Suprapubic skin (tissue), 4 donors: ENCODE results near the gene ERBB4.

Experiments
- CTCF ChIP-seq, 2 donors: fragments of 200-600 bp in 1 of 2; fragments of 450-650 bp in 1 of 2; sonication (generic) in 1 of 2; IDR thresholded peaks; one replicate each; pipeline ENCODE4 v1.5.1; 2016 to 2019; ENCODE audit warnings: antibody characterized with exemption in 2 of 2, mild to moderate bottlenecking in 1 of 2, moderate library complexity in 1 of 2
- EP300 ChIP-seq: sonication (generic); formaldehyde crosslinking; IDR thresholded peaks from one replicate; pipeline ENCODE4 v1.6.1; 2017; ENCODE audit warnings: antibody characterized with exemption
- POLR2A ChIP-seq, 2 donors: fragments of 450-650 bp; IDR thresholded peaks; one replicate each; pipeline ENCODE4 v1.6.1; 2017; ENCODE audit warnings: antibody characterized with exemption in 2 of 2, mild to moderate bottlenecking in 2 of 2, moderate library complexity in 2 of 2
- POLR2AphosphoS5 ChIP-seq, 3 donors: sonication (generic); formaldehyde crosslinking; IDR thresholded peaks; one replicate each; pipeline ENCODE4 v1.6.1; 2017; ENCODE audit warnings: antibody characterized with exemption in 3 of 3

DNA sequence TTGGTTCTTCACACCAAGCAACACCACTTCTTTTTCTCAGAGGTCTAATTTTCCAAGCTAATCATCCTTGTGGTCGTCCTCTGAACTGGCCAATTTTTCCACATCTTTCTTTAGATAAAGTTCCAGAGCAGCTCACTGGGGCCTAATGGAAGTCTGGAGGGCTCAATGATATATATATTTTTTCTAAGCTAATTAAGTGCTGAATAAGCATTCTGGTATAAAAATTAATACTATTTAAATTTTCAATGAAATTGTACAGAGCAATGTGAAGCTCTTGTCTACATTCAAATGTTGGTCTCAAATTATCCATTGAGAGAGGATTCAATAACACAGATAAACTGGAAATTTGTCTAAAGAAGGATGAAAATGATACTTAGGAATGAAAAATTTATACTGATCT lies 866.6 kb downstream of the ERBB4 start:
- no peak for TF ChIP-seq CTCF (IDR thresholded peaks at IDR 0.05)
- no peak for TF ChIP-seq POLR2A (IDR thresholded peaks at IDR 0.05)
- TF ChIP-seq EP300 = no peak
- no peak for TF ChIP-seq POLR2AphosphoS5 (IDR thresholded peaks at IDR 0.05)
